Gastroesophageal sphincter (tissue), 4 donors: ENCODE measurements around the gene SNAPC4. TPM values are rescaled to one million over a fixed set of nuclear protein-coding genes. Genes with fewer than 3 reads are reported as not detected.
"Not testable (repeated sequence)": the region's sequence is repeated elsewhere in the genome, so short reads cannot be mapped to it uniquely, and the experiment has no call there.

Source experiments
- ATAC-seq: fragments of 150-250 bp; one replicate; pipeline ENCODE4 v1.9.1; 2016; ENCODE audit warnings: mild to moderate bottlenecking, moderate library complexity
- H3K27ac ChIP-seq, 4 donors: fragments of 200-600 bp; sonication (generic) in 3 of 4; 1 replicate in 3 of 4; 2 replicates in 1 of 4; pipeline ENCODE4 v1.5.1; 2016 to 2019
- H3K27me3 ChIP-seq: fragments of 200-600 bp; sonication (generic); one replicate; pipeline ENCODE4 v1.5.1; 2019
- H3K36me3 ChIP-seq, 2 donors: fragments of 200-600 bp; sonication (generic); one replicate each; pipeline ENCODE4 v1.5.1; 2019; ENCODE audit warnings: control low read depth in 1 of 2
- H3K4me1 ChIP-seq, 3 donors: fragments of 200-600 bp; sonication (generic); 1 replicate in 2 of 3; 2 replicates in 1 of 3; pipeline ENCODE4 v1.5.1; 2016 to 2019; ENCODE audit warnings: control low read depth in 2 of 3
- H3K4me3 ChIP-seq, 2 donors: fragments of 200-600 bp; sonication (generic); one replicate each; pipeline ENCODE4 v1.5.1; 2019; ENCODE audit warnings: mild to moderate bottlenecking in 1 of 2, moderate library complexity in 1 of 2
- H3K9me3 ChIP-seq, 3 donors: fragments of 200-600 bp; sonication (generic); one replicate each; pipeline ENCODE4 v1.5.1; 2017 to 2019; ENCODE audit warnings: control low read depth in 2 of 3
- CTCF ChIP-seq, 4 experiments: fragments of 200-600 bp in 2 of 4; fragments of 450-650 bp in 2 of 4; sonication (generic) in 1 of 4; IDR thresholded peaks; one replicate each; pipeline ENCODE4 v1.5.1; 2017 to 2019; ENCODE audit warnings: antibody characterized with exemption in 4 of 4, mild to moderate bottlenecking in 2 of 4, moderate library complexity in 2 of 4
- EP300 ChIP-seq: sonication (generic); formaldehyde crosslinking; IDR thresholded peaks from one replicate; pipeline ENCODE4 v1.6.1; 2017; ENCODE audit warnings: antibody characterized with exemption, mild to moderate bottlenecking
- POLR2A ChIP-seq, 2 donors: fragments of 450-650 bp; IDR thresholded peaks; one replicate each; pipeline ENCODE4 v1.6.1; 2017; ENCODE audit warnings: antibody characterized with exemption in 2 of 2, mild to moderate bottlenecking in 2 of 2, moderate library complexity in 1 of 2
- POLR2AphosphoS5 ChIP-seq: sonication (generic); formaldehyde crosslinking; IDR thresholded peaks from one replicate; pipeline ENCODE4 v1.6.1; 2017; ENCODE audit warnings: antibody characterized with exemption
- WGBS, 2 donors: methylation state at CpG; one replicate each; pipeline ENCODE4 v1.1.5; 2018; ENCODE audit warnings: low coverage in 1 of 2; 5-methylcytosine and 5-hydroxymethylcytosine counted together
- total RNA-seq, 4 donors: library from RNA; depleted of rRNA; stranded (reverse); fragments of >200 nt; gene quantifications; one replicate each; pipeline ENCODE4 v1.1.0, GENCODE V29; 2016

SNAPC4 gene
- total RNA-seq, 4 donors from 2014 or later, result 3.5 to 8.4 (median 5.5) TPM

- WGBS, 2 donors, result 68% methylated on average over 8 of the region's 17 CpGs; no CpG with 5 or more reads in 1 of the 2 donors
- peaks cover 0 to 45% of the 10 kb centered on the region in 2 donors for H3K36me3 ChIP-seq
- TF ChIP-seq CTCF (IDR thresholded peaks at IDR 0.05), result no peak
- TF ChIP-seq POLR2AphosphoS5, result no peak
- TF ChIP-seq POLR2A (IDR thresholded peaks at IDR 0.05), result no peak
- TF ChIP-seq EP300, result no peak
- no peaks in the 10 kb centered on the region for H3K9me3 ChIP-seq
- H3K4me1 ChIP-seq, result peaks cover 0 to 26% (median 8%) of the 10 kb centered on the region in 3 donors
- no peak overlapping the region for H3K4me3 ChIP-seq
- H3K27ac ChIP-seq, result peak overlapping the region in 3 of 4 donors; percentile 69 to 81 (median 81)
- ATAC-seq, result peak; percentile 56
- H3K27me3 ChIP-seq, result no peaks in the 10 kb centered on the region
Observed at GRCh38 chr9:136354592-136355085, 45.3 kb downstream of the SNAPC4 start.

DNA sequence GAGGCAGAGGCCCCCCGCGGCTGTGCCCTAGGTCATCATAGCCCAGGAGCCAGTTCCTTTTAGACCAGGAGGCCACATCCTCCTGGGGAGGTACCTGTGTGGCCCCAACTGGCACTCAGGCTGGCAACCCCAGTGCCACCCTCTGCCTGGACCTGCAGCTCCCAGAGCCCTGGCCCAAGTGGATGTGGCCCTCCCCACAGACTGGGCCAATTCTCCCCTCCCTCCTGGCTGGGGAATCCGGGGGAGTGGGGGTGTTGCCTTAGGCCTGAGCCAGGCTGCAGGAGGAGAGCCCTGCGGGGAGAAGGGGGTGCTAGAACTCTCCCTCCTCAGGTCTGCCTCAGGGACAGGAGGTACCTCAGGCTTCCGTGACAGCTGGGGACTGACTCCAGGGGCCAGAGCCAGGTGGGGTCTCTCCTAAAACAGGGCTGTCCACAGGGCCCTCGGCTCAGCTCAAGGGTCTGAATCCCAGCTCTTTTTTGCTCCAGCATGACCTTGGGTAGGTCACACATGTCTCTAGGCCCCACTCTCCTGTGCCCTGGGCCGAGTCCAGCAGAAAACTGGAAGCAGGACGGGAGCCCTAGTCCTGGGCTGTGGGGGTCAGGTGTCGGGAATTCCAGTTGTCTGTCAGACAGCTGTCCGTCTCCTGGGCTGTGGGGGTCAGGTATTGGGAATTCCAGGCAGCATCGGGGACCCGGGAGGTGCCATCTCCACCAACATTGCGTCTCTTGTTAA lies 46.0 kb downstream of the SNAPC4 start:
- ATAC-seq, result no peak
- H3K27ac ChIP-seq, result peak overlapping the region in 3 of 4 donors; percentile 69 to 81 (median 81)
- no peaks in the 10 kb centered on the region for H3K27me3 ChIP-seq
- H3K36me3 ChIP-seq, result peaks cover 0 to 52% of the 10 kb centered on the region in 2 donors
- WGBS, 2 donors, result 53% methylated on average over 3 of the region's 13 CpGs; no CpG with 5 or more reads in 1 of the 2 donors
- no peak overlapping the region for H3K4me3 ChIP-seq
- peaks cover 0 to 26% (median 8%) of the 10 kb centered on the region in 3 donors for H3K4me1 ChIP-seq
- H3K9me3 ChIP-seq, result no peaks in the 10 kb centered on the region
- TF ChIP-seq EP300 (no peak), POLR2AphosphoS5 (no peak), POLR2A (IDR thresholded peaks at IDR 0.05) (no peak), CTCF (IDR thresholded peaks at IDR 0.05) (no peak)

GRCh38 chr9:136353088-136353487 lies 46.9 kb downstream of the SNAPC4 start:
- Histone ChIP-seq H3K4me3 (no peak overlapping the region), H3K36me3 (peaks cover 0 to 47% of the 10 kb centered on the region in 2 donors), H3K27me3 (no peaks in the 10 kb centered on the region), H3K4me1 (peaks cover 0 to 26% (median 8%) of the 10 kb centered on the region in 3 donors), H3K9me3 (no peaks in the 10 kb centered on the region), H3K27ac (peak overlapping the region in 2 of 4 donors; percentile 69 to 81)
- TF ChIP-seq POLR2A (IDR thresholded peaks at IDR 0.05) (no peak), EP300 (no peak), CTCF (IDR thresholded peaks at IDR 0.05) (no peak), POLR2AphosphoS5 (no peak)
- no CpG with 5 or more reads among the region's 11 CpGs for WGBS, 2 donors
- no peak for ATAC-seq

- H3K27ac ChIP-seq, result no peak overlapping the region
- H3K4me3 ChIP-seq, result no peak overlapping the region
- H3K27me3 ChIP-seq, result no peaks in the 10 kb centered on the region
- peaks cover 0 to 26% (median 8%) of the 10 kb centered on the region in 3 donors for H3K4me1 ChIP-seq
- no peak for ATAC-seq
- WGBS, 2 donors, result 76% methylated on average over 4 of the region's 16 CpGs; no CpG with 5 or more reads in 1 of the 2 donors
- no peak for TF ChIP-seq POLR2AphosphoS5
- TF ChIP-seq POLR2A (IDR thresholded peaks at IDR 0.05), result no peak
- TF ChIP-seq CTCF (IDR thresholded peaks at IDR 0.05), result no peak
- no peak for TF ChIP-seq EP300
- peaks cover 0 to 43% of the 10 kb centered on the region in 2 donors for H3K36me3 ChIP-seq
- no peaks in the 10 kb centered on the region for H3K9me3 ChIP-seq
Observed at GRCh38 chr9:136352682-136353081, 47.3 kb downstream of the SNAPC4 start.

DNA sequence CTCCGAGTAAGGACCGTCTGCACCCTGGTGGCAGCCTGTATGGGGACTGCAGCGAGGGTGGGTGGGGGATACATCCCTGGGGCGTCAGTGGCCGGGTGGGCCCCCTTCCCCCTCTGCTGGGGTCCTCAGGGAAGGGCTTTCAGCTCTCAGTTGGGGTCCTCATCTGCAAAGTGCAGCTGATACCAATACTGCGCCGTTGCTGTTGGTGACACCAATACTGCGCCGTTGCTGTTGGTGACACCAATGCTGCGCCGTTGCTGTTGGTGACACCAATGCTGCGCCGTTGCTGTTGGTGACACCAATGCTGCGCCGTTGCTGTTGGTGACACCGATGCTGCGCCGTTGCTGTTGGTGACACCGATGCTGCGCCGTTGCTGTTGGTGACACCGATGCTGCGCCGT lies 48.1 kb downstream of the SNAPC4 start:
- H3K27ac ChIP-seq, H3K4me3 ChIP-seq, H3K9me3 ChIP-seq, H3K27me3 ChIP-seq, ATAC-seq: not testable (repeated sequence)
- H3K4me1 ChIP-seq, result peaks cover 0 to 26% (median 8%) of the 10 kb centered on the region in 3 donors
- H3K36me3 ChIP-seq, result peaks cover 0 to 35% of the 10 kb centered on the region in 2 donors
- no CpG with 5 or more reads among the region's 24 CpGs for WGBS, 2 donors
